ENCODE data around the gene NUP210.

Gene NUP210

GRCh38 chr3:13397316-13397715, 22.8 kb downstream of the NUP210 start:
- no peak for DNase-seq (ENCODE audit: low read depth in 2 of 2)
- TF ChIP-seq CTCF (IDR thresholded peaks at IDR 0.05; ENCODE audit: low read depth, low read length), result no peak
- H3K4me3 ChIP-seq (replicated peaks in 1 of 2; ENCODE audit: low read depth in 2 of 2, low read length in 2 of 2), result no peak overlapping the region

- H3K4me3 ChIP-seq (replicated peaks in 1 of 2; ENCODE audit: low read depth in 2 of 2, low read length in 2 of 2), result no peak overlapping the region
These were observed 25.8 kb downstream of the NUP210 start for GRCh38 chr3:13394363-13394762.

DNA sequence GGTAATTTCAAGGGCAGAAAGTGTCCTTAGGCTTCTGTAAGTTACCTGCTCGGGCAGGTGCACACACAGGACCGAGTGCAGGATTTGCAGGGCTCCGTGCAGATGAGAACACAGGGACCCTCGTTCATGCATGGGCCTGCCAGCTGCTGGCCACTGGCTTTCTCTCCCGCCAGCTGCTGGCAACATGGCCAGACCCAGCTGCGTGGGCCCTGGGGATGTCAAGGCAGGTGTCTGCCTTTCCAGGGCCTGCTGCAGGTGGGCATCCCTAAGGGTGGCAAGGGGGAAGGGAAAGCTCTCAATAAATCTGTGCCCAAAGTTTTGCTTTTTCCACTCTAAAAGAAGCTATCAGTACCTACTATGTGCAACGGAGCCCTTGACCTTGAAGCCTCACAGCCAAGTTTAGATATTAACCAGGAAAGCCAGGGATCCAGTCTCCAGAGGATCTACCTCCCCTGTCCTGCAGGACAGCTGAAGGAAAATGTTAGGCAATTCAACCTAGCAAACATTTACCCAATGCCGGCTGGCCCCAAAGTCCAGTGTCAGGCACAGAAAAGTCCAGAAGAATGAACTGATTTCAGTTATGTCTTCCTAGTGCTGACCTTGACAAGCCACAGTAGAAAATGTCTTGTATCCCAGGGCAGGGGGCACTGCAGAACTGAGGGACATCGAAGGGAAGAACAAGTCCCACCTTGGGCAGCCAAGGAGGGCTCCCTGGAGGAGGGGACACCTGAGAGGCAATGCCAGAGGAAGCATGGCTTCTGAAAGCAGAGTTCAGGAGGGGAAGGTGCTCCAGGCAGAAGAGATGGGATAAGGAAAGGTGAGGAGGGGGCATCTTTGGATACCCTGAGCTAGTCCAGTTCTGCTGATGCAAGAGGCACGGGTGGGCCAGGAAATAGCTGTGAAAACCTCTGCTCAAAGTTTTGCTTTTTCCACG, 26.4 kb downstream of the NUP210 start:
- TF ChIP-seq CTCF (IDR thresholded peaks at IDR 0.05; ENCODE audit: low read depth, low read length), result no peak
- no peak for DNase-seq (ENCODE audit: low read depth in 2 of 2)

More at GRCh38 chr3:13394363-13394762, 25.8 kb downstream of the NUP210 start:
- DNase-seq (ENCODE audit: low read depth in 2 of 2), result no peak
- TF ChIP-seq CTCF (IDR thresholded peaks at IDR 0.05; ENCODE audit: low read depth, low read length), result no peak

GRCh38 chr3:13391308-13391707, 28.8 kb downstream of the NUP210 start:
- no peak for DNase-seq (ENCODE audit: low read depth in 2 of 2)
- no peak for TF ChIP-seq CTCF (IDR thresholded peaks at IDR 0.05; ENCODE audit: low read depth, low read length)
- H3K4me3 ChIP-seq (replicated peaks in 1 of 2; ENCODE audit: low read depth in 2 of 2, low read length in 2 of 2), result no peak overlapping the region

More for the DNA sequence above, 26.4 kb downstream of the NUP210 start:
- H3K4me3 ChIP-seq (replicated peaks in 1 of 2; ENCODE audit: low read depth in 2 of 2, low read length in 2 of 2), result no peak overlapping the region

- no peak overlapping the region for H3K4me3 ChIP-seq (replicated peaks in 1 of 2; ENCODE audit: low read depth in 2 of 2, low read length in 2 of 2)
- TF ChIP-seq CTCF (IDR thresholded peaks at IDR 0.05; ENCODE audit: low read depth, low read length), result no peak
- DNase-seq (ENCODE audit: low read depth in 2 of 2), result no peak
These were observed 30.7 kb downstream of the NUP210 start for GRCh38 chr3:13389378-13389777.

DNA sequence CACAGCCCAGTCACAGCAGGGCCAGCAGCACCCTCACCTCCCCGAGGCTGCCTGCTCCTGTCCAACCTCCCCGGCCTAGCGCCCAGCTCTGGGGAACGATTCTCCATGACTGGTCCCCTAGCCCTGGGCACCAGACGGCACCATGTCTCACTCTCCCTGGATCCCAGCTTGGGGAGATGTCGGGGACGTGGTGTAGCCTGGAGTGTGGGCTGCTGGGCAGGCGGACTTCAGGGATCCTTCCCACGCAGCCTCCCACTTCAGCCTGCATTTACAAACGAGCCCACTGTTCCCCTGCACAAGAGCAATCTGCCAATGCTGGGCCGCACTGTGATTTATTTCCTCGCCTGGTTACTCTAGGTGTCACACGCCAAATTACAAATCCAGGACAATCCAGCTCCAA, 31.3 kb downstream of the NUP210 start:
- no peak for TF ChIP-seq CTCF (IDR thresholded peaks at IDR 0.05; ENCODE audit: low read depth, low read length)
- H3K4me3 ChIP-seq (replicated peaks in 1 of 2; ENCODE audit: low read depth in 2 of 2, low read length in 2 of 2), result no peak overlapping the region
- DNase-seq (ENCODE audit: low read depth in 2 of 2), result no peak

Measured in cardiac fibroblast (primary cell).